Uterus (tissue), 4 donors: ENCODE data around the gene TLE3. TPM values are rescaled to one million over a fixed set of nuclear protein-coding genes. Genes with fewer than 3 reads are reported as not detected.

ENCODE experiments used
- DNase-seq, 2 donors: peaks; one replicate each; pipeline ENCODE4 v3.0.0-alpha.2; 2019 to 2020
- H3K27ac ChIP-seq, 2 donors: fragments of 200-600 bp; sonication (generic); 1 replicate in 1 of 2; 2 replicates in 1 of 2; pipeline ENCODE4 v1.5.1; 2016 to 2018
- H3K27me3 ChIP-seq, 2 donors: fragments of 200-600 bp; sonication (generic); one replicate each; pipeline ENCODE4 v1.5.1; 2018 to 2019; ENCODE audit warnings: control low read depth in 1 of 2
- H3K36me3 ChIP-seq, 2 donors: fragments of 200-600 bp; sonication (generic); one replicate each; pipeline ENCODE4 v1.5.1; 2019; ENCODE audit warnings: control low read depth in 1 of 2
- H3K4me1 ChIP-seq, 2 donors: fragments of 200-600 bp; sonication (generic); one replicate each; pipeline ENCODE4 v1.5.1; 2018 to 2019; ENCODE audit warnings: control low read depth in 1 of 2
- H3K4me3 ChIP-seq, 2 donors: fragments of 200-600 bp; sonication (generic); 1 replicate in 1 of 2; 2 replicates in 1 of 2; pipeline ENCODE4 v1.5.1; 2018 to 2019; ENCODE audit warnings: mild to moderate bottlenecking in 1 of 2
- H3K9me3 ChIP-seq, 2 donors: fragments of 200-600 bp; sonication (generic); one replicate each; pipeline ENCODE4 v1.5.1; 2019; ENCODE audit warnings: control low read depth in 1 of 2
- POLR2A ChIP-seq, 2 donors: fragments of 450-650 bp; IDR thresholded peaks; one replicate each; pipeline ENCODE4 v1.6.1; 2016; ENCODE audit warnings: antibody characterized with exemption in 2 of 2, mild to moderate bottlenecking in 1 of 2, moderate library complexity in 1 of 2
- intact Hi-C: fragments of 100-400 bp; cut with DNase I; formaldehyde crosslinking; loops from one replicate; pipeline ENCODE4 v1.15.1; 2023; ENCODE audit warnings: low total_unique reads
- total RNA-seq, 4 donors: library from RNA; depleted of rRNA in 3 of 4; stranded (reverse); fragments of >200 nt in 3 of 4; gene quantifications; one replicate each; pipeline versions ENCODE4 v1.1.0 to v1.2.4, GENCODE V29; 2014 to 2023
- TF ChIP-seq, protein P1 (sequence below), 4 experiments: fragments of 200-600 bp in 2 of 4; fragments of 450-650 bp in 2 of 4; sonication (generic) in 2 of 4; IDR thresholded peaks; one replicate each; pipeline ENCODE4 v1.5.1; 2016 to 2019; ENCODE audit warnings: antibody characterized with exemption in 4 of 4, mild to moderate bottlenecking in 2 of 4, moderate library complexity in 1 of 4
- donor health status: DM: yes; HTN: yes; CAD: no.

The TLE3 gene
- total RNA-seq, 4 donors from 2014 or later: 7.4 to 244 (median 49.4) TPM

DNA sequence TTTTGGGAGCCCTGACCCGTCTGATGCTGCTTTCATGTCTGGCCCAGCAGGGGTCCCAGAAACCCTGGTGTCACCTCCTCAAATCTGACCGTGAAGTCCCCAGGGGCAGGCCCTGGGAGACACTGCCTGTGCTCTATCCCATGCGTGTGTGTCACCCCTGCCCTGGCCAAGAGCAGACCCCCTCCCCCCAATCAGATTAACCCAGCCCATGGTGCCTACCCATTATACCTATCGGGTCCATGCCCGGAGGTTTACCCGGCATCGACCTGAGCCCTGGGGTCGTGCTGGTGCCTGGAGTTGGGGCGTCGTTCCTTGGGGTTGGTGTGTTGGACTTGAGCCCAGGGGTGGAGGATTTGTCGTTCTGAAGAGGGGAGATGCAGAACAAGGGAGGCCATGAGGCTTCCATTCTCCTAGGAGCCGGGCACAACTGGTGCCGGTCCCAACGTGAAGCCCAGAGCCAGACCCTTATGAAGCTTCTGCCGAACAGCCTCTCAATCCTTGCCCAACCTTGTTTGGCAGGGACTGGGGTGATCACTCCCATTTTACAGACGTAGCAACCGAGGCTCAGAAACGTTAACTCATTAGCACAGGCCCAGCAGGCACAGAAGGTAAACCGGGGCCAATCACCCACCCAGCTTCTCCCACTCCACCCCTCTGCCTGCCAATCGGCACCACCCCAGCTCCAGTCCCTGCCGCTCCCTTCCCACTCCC, 39.6 kb downstream of the TLE3 start:
- H3K36me3 ChIP-seq: no peaks in the 10 kb centered on the region
- peak in 1 of 2 donors; percentile 13 for DNase-seq

DNA sequence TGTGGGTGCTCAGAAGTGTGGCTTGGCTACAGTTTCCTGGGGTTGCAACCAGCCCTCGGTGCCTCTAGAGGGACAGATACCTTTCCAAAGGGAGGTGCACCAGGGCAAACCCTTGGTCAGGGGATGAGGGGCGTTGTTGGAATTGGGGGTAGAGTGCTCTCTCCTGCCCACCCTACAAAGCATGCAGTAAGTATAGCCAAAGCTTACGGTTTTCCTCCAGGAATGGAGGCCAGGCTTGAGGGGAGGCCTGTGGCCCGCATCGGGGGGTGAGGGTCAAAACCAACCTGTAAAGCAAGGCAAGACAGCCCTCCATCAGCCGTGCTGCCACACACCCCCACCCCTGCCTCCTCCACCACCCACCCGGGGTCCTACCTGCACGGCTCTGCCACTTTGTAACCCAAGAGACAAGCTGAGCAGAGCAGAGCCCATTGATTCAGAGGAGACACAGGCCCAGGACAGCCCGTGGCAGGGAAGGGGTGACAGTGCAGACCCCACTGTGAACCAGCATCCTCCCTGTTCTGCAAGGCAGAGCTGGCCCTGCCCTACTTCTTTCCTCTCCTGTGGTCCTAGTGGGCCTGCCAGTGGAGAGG, 41.5 kb downstream of the TLE3 start:
- Histone ChIP-seq H3K27ac (no peak overlapping the region), H3K36me3 (no peaks in the 10 kb centered on the region), H3K9me3 (no peaks in the 10 kb centered on the region), H3K4me1 (no peaks in the 10 kb centered on the region), H3K4me3 (no peak overlapping the region), H3K27me3 (no peaks in the 10 kb centered on the region)
- no peak for TF ChIP-seq POLR2A (IDR thresholded peaks at IDR 0.05)
- TF ChIP-seq, protein P1, sequence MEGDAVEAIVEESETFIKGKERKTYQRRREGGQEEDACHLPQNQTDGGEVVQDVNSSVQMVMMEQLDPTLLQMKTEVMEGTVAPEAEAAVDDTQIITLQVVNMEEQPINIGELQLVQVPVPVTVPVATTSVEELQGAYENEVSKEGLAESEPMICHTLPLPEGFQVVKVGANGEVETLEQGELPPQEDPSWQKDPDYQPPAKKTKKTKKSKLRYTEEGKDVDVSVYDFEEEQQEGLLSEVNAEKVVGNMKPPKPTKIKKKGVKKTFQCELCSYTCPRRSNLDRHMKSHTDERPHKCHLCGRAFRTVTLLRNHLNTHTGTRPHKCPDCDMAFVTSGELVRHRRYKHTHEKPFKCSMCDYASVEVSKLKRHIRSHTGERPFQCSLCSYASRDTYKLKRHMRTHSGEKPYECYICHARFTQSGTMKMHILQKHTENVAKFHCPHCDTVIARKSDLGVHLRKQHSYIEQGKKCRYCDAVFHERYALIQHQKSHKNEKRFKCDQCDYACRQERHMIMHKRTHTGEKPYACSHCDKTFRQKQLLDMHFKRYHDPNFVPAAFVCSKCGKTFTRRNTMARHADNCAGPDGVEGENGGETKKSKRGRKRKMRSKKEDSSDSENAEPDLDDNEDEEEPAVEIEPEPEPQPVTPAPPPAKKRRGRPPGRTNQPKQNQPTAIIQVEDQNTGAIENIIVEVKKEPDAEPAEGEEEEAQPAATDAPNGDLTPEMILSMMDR (IDR thresholded peaks at IDR 0.05): no peak
- intact Hi-C loops: no loop called here
- peak; percentile 7 to 9 for DNase-seq

More for the DNA sequence above, 39.6 kb downstream of the TLE3 start:
- Histone ChIP-seq H3K27ac (no peak overlapping the region), H3K27me3 (no peaks in the 10 kb centered on the region), H3K9me3 (no peaks in the 10 kb centered on the region), H3K4me1 (peaks cover 5 to 10% of the 10 kb centered on the region in 2 donors), H3K4me3 (no peak overlapping the region)
- TF ChIP-seq, protein P1 (IDR thresholded peaks at IDR 0.05): no peak
- TF ChIP-seq POLR2A (IDR thresholded peaks at IDR 0.05): no peak
- intact Hi-C loops: no loop called here

DNA sequence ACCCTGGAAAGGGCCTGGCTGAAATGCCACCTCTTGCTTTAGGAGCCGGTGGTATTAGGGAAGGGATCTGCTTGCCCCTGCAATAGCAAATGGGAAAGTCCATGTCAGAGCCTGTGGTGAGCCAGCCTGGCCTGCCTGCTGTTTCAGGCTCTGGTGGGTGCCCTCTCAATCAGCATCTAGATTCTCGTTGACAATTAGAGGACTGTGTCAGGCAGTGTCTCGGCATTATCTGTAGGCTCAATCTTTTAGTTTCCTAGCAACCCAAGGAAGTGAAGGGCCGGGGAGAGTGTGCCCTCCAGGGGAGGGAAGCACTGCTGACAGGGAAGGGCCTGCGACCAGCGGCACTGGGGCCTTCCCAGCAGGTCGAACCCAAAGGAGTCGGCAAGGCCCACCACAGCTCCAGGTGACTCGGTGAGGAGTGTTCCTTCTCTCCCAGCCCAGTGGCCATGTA, 42.1 kb downstream of the TLE3 start:
- intact Hi-C loops: no loop called here
- Histone ChIP-seq H3K27me3 (no peaks in the 10 kb centered on the region), H3K4me3 (no peak overlapping the region), H3K4me1 (no peaks in the 10 kb centered on the region), H3K36me3 (no peaks in the 10 kb centered on the region), H3K27ac (no peak overlapping the region), H3K9me3 (no peaks in the 10 kb centered on the region)
- TF ChIP-seq, protein P1 (IDR thresholded peaks at IDR 0.05): no peak
- no peak for TF ChIP-seq POLR2A (IDR thresholded peaks at IDR 0.05)
- peak in 1 of 2 donors; percentile 9 for DNase-seq

DNA sequence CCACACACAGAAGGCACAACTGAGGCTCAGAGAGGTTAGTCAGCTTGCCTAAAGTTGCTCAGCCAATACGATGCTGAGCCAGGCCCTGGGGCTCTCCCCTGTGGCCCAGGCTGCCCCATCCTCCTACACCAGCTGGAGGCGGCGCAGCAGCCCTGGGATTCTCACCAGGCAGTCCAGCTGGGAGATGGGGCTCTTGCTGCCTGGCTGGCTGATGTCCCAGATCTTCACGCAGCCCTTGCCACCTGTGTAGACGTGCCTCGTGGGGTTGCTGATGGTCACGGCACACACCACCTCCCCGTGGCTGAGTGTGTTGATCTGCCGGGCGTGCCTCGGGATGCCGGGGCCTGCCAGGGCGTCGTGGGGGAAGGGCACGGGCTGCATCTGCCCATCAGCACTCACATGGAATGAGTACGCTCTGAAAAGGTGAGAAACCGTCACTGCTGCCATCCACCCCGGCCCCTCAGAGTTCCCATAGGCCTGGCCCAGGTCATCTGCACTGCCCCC, 42.8 kb downstream of the TLE3 start:
- Histone ChIP-seq H3K4me1 (no peaks in the 10 kb centered on the region), H3K36me3 (no peaks in the 10 kb centered on the region), H3K27me3 (no peaks in the 10 kb centered on the region), H3K9me3 (no peaks in the 10 kb centered on the region), H3K27ac (no peak overlapping the region), H3K4me3 (no peak overlapping the region)
- TF ChIP-seq, protein P1 (IDR thresholded peaks at IDR 0.05): no peak
- no peak for TF ChIP-seq POLR2A (IDR thresholded peaks at IDR 0.05)
- intact Hi-C loops: no loop called here
- DNase-seq: peak in 1 of 2 donors; percentile 11

DNA sequence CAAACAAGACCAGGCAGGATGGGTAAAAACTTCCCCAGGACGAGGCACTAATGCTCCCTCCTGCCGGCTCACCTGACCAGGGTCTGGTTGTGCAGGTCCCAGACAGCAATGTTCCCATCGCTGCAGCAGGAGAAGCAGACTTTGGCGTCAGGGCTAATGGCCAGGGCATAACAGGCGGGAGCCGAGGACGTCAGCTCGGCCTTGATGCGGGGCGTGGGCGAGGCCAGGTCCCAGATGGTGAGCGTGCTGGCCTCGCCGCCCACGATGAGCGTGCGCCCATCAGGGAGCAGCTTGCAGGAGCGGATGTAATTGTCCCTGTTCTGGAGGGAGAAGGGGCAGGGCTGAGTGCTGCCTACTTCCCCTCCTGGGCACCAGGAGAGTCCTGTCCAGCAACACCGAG, 43.4 kb downstream of the TLE3 start:
- H3K36me3 ChIP-seq: no peaks in the 10 kb centered on the region
- DNase-seq: peak in 1 of 2 donors; percentile 11
- H3K4me3 ChIP-seq: no peak overlapping the region
- no peaks in the 10 kb centered on the region for H3K27me3 ChIP-seq
- no peaks in the 10 kb centered on the region for H3K9me3 ChIP-seq
- intact Hi-C loops: no loop called here
- H3K27ac ChIP-seq: no peak overlapping the region
- no peak for TF ChIP-seq POLR2A (IDR thresholded peaks at IDR 0.05)
- TF ChIP-seq, protein P1 (IDR thresholded peaks at IDR 0.05): no peak
- H3K4me1 ChIP-seq: no peaks in the 10 kb centered on the region
